ENCODE results near the gene PSRC1.

PSRC1 gene

GRCh38 chr1:109242387-109242786 lies 40.6 kb downstream of the PSRC1 start:
- peak; percentile 77 for DNase-seq

- no peak for DNase-seq
Measured at GRCh38 chr1:109241841-109242345, 41.1 kb downstream of the PSRC1 start.

DNA sequence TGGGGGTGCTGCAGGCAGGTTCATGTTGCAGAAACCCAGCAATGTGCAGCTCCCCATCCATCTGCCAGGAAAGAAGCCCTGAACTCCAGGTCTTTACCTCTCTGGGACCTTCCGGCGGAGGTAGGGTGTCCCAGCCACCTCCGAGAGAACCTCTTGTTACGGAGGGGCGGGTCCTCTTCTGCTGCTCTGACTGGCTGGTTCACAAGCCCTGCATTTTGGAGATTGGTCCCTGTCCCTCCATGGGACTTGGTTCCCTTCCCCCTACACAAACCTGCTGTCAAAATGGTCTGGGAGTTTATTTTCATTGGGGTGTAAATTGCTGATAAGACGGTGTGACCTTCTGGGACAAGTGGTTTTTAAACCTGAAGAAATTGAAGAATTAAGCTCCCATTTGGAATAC lies 41.6 kb downstream of the PSRC1 start:
- DNase-seq = no peak

GRCh38 chr1:109240158-109241152 lies 42.5 kb downstream of the PSRC1 start:
- DNase-seq = peak; percentile 70

GRCh38 chr1:109239409-109240068 lies 43.4 kb downstream of the PSRC1 start:
- DNase-seq = no peak

DNA sequence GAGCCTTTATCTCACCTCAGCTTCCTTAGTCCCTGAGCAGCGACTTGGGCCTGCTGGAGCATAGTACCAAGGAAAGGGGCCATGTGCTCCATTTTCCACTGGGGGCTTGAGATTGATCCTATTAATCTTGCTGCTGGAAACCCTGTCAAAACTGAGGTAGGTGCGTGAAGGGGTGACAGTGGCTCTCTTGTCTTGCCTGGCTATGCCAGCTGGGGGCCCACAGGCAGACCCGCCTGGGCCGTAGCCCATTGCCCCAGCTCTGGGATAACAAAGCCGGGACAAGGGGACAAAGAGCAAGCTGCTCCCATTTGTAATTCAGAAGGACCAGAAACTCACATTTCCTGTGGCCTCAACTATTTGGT lies 43.9 kb downstream of the PSRC1 start:
- no peak for DNase-seq

GRCh38 chr1:109238382-109238781 lies 44.6 kb downstream of the PSRC1 start:
- no peak for DNase-seq

- no peak for DNase-seq
Measured at GRCh38 chr1:109237512-109237911, 45.4 kb downstream of the PSRC1 start.

DNA sequence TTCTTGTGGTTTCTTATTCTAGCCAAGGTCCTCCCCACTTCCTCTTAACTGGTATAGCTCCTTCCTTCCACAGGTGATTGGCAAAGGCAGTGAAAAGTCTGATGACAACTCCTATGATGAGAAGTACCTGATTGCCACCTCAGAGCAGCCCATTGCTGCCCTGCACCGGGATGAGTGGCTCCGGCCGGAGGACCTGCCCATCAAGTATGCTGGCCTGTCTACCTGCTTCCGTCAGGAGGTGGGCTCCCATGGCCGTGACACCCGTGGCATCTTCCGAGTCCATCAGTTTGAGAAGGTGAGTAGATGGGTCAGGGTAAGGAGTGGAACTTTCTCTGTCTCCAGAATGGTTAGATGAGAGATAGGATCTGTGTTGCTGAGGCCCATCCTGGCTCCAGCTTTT lies 47.8 kb downstream of the PSRC1 start:
- no peak for DNase-seq

GRCh38 chr1:109231066-109231465 lies 51.9 kb downstream of the PSRC1 start:
- no peak for DNase-seq
